Loucy (cell line): ENCODE measurements around the gene SERPINB1.

Source experiments
- H2AFZ ChIP-seq: fragments of 200-600 bp; sonication (generic); 2 replicates; pipeline ENCODE4 v1.6.0; 2016; ENCODE audit warnings: antibody characterized with exemption, mild to moderate bottlenecking, low read length, moderate library complexity
- H3F3A ChIP-seq: fragments of 200-600 bp; 2 replicates; pipeline ENCODE4 v1.6.0; 2016; ENCODE audit warnings: antibody characterized with exemption, low read depth, mild to moderate bottlenecking
- H3K27me3 ChIP-seq: fragments of 200-600 bp; sonication (generic); 2 replicates; pipeline ENCODE4 v1.6.1; 2014; ENCODE audit warnings: low read length, mild to moderate bottlenecking; ENCODE audit not compliant: insufficient read depth, poor library complexity, severe bottlenecking
- H3K36me3 ChIP-seq: fragments of 200-600 bp; sonication (generic); 2 replicates; pipeline ENCODE4 v1.6.1; 2016; ENCODE audit warnings: low read length; ENCODE audit not compliant: insufficient read depth
- H3K4me1 ChIP-seq: fragments of 200-600 bp; sonication (generic); 2 replicates; pipeline ENCODE4 v1.5.1; 2014; ENCODE audit warnings: low read length, mild to moderate bottlenecking; ENCODE audit not compliant: insufficient read depth, poor library complexity, severe bottlenecking
- H3K4me2 ChIP-seq: fragments of 200-600 bp; sonication (generic); 2 replicates; pipeline ENCODE4 v1.6.0; 2014; ENCODE audit warnings: antibody characterized with exemption, low read length, low read depth, mild to moderate bottlenecking; ENCODE audit not compliant: poor library complexity, severe bottlenecking
- H3K4me3 ChIP-seq: fragments of 200-600 bp; sonication (generic); 2 replicates; pipeline ENCODE4 v1.5.1; 2014; ENCODE audit warnings: low read length, mild to moderate bottlenecking, mixed read lengths; ENCODE audit not compliant: poor library complexity, severe bottlenecking
- H3K79me2 ChIP-seq: fragments of 200-600 bp; sonication (generic); 2 replicates; pipeline ENCODE4 v1.6.1; 2014; ENCODE audit warnings: low read length; ENCODE audit not compliant: insufficient read depth
- H3K9ac ChIP-seq: fragments of 200-600 bp; sonication (generic); 2 replicates; pipeline ENCODE4 v1.6.0; 2014; ENCODE audit warnings: mild to moderate bottlenecking, low read depth, low read length, moderate library complexity; ENCODE audit not compliant: poor library complexity, severe bottlenecking
- H3K9me2 ChIP-seq: fragments of 200-600 bp; sonication (generic); replicated peaks from 2 replicates; pipeline ENCODE4 v1.6.1; 2016; ENCODE audit warnings: low read depth, low read length, mixed read lengths
- H3K9me3 ChIP-seq: fragments of 200-600 bp; sonication (generic); 2 replicates; pipeline ENCODE4 v1.6.1; 2014; ENCODE audit warnings: mild to moderate bottlenecking, antibody characterized with exemption, low read length, low read depth; ENCODE audit not compliant: insufficient read depth
- H4K20me1 ChIP-seq: fragments of 200-600 bp; sonication (generic); 2 replicates; pipeline ENCODE4 v1.6.0; 2014; ENCODE audit warnings: antibody characterized with exemption, low read length, mild to moderate bottlenecking; ENCODE audit not compliant: insufficient read depth, poor library complexity, severe bottlenecking
- EZH2phosphoT487 ChIP-seq: fragments of 200-600 bp; IDR thresholded peaks from 2 replicates; pipeline ENCODE4 v1.6.1; 2018; ENCODE audit warnings: antibody characterized with exemption, mild to moderate bottlenecking, moderate library complexity, borderline replicate concordance
- TF ChIP-seq, protein P1 (sequence below): fragments of 200-600 bp; sonication (generic); conservative IDR thresholded peaks from 2 replicates; pipeline ENCODE4 v1.5.1; 2014; ENCODE audit warnings: mild to moderate bottlenecking, antibody characterized with exemption, low read length

The SERPINB1 gene

DNA sequence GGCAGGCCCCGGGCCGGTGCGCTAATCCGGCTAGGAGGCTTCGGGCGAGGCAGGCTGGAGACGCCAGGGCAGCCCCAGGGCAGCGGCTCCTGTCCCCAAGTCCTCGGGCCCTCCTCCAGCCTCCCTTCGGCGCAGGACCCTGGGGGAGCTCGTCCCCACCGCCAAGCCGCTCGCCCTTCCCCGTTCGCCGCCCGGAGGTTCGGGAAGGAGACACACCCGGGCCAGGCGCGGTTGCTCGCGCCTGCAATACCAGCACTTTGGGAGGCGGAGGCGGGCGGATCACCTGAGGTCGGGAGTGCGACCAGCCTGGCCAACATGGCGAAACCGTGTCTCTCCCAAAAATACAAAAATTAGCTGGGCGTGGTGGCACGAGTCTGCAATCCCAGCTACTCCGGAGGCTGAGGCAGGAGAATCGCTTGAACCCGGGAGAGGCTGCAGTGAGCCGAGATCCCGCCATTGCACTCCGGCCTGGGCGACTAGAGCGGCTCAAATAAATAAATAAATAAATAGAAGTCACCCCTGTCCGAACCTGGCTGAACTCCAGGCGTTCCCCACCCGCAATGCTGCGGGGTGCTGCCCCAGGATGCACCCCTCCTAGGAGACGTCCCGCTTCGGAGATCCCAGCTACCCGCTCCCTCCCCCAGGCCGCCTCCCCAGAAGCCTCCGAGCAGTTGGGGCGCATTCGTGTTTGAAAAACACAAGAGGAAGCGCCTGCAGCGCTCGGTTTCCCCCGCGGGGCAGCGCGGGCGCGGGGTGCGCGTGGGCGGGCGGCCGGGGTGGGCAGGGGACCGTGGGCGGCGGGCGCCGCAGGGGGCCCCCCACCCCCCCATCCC is 33.9 kb upstream of the SERPINB1 start:
- no peak for TF ChIP-seq EZH2phosphoT487
- TF ChIP-seq, protein P1, sequence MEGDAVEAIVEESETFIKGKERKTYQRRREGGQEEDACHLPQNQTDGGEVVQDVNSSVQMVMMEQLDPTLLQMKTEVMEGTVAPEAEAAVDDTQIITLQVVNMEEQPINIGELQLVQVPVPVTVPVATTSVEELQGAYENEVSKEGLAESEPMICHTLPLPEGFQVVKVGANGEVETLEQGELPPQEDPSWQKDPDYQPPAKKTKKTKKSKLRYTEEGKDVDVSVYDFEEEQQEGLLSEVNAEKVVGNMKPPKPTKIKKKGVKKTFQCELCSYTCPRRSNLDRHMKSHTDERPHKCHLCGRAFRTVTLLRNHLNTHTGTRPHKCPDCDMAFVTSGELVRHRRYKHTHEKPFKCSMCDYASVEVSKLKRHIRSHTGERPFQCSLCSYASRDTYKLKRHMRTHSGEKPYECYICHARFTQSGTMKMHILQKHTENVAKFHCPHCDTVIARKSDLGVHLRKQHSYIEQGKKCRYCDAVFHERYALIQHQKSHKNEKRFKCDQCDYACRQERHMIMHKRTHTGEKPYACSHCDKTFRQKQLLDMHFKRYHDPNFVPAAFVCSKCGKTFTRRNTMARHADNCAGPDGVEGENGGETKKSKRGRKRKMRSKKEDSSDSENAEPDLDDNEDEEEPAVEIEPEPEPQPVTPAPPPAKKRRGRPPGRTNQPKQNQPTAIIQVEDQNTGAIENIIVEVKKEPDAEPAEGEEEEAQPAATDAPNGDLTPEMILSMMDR: no peak
- Histone ChIP-seq H3K9me3 (no peaks in the 10 kb centered on the region), H3F3A (no peaks in the 10 kb centered on the region), H3K4me2 (no peak overlapping the region), H3K36me3 (no peaks in the 10 kb centered on the region), H3K9ac (no peak overlapping the region), H2AFZ (no peak overlapping the region), H3K9me2 (no peaks in the 10 kb centered on the region), H3K4me1 (no peaks in the 10 kb centered on the region), H4K20me1 (no peaks in the 10 kb centered on the region), H3K4me3 (no peak overlapping the region), H3K79me2 (no peaks in the 10 kb centered on the region), H3K27me3 (no peaks in the 10 kb centered on the region)

DNA sequence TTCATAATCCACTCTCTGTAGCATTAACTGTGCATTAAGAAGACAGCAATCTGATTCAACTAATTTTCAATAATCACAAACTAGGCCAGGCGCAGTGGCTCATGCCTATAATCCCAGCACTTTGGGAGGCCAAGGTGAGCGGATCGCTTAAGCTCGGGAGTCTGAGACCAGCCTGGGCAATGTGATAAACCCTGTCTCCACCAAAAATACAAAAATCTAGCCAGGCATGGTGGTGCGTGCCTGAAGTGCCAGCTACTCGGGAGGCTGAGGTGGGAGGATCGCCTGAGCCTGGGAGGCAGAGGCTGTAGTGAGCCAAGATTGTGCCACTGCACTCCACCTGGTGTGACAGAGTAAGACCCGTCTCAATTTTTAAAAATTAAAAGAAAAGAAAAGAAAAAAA is 32.0 kb upstream of the SERPINB1 start:
- H3K9me2 ChIP-seq: no peaks in the 10 kb centered on the region
- TF ChIP-seq, protein P1: no peak
- no peak for TF ChIP-seq EZH2phosphoT487
- no peaks in the 10 kb centered on the region for H3K4me1 ChIP-seq
- H3K79me2 ChIP-seq: no peaks in the 10 kb centered on the region
- H3K4me2 ChIP-seq: no peak overlapping the region
- no peaks in the 10 kb centered on the region for H3K36me3 ChIP-seq
- no peaks in the 10 kb centered on the region for H3K9me3 ChIP-seq
- H3K27me3 ChIP-seq: no peaks in the 10 kb centered on the region
- no peak overlapping the region for H2AFZ ChIP-seq
- H4K20me1 ChIP-seq: no peaks in the 10 kb centered on the region
- H3K4me3 ChIP-seq: no peak overlapping the region
- H3K9ac ChIP-seq: no peak overlapping the region
- no peaks in the 10 kb centered on the region for H3F3A ChIP-seq

GRCh38 chr6:2872423-2873358 is 31.0 kb upstream of the SERPINB1 start:
- TF ChIP-seq, protein P1: no peak
- TF ChIP-seq EZH2phosphoT487: no peak
- no peak overlapping the region for H3K4me3 ChIP-seq
- H3K9me3 ChIP-seq: no peaks in the 10 kb centered on the region
- no peaks in the 10 kb centered on the region for H3K9me2 ChIP-seq
- H3K9ac ChIP-seq: no peak overlapping the region
- no peak overlapping the region for H3K4me2 ChIP-seq
- no peaks in the 10 kb centered on the region for H3K27me3 ChIP-seq
- no peaks in the 10 kb centered on the region for H3K79me2 ChIP-seq
- no peaks in the 10 kb centered on the region for H3F3A ChIP-seq
- H3K36me3 ChIP-seq: no peaks in the 10 kb centered on the region
- H3K4me1 ChIP-seq: no peaks in the 10 kb centered on the region
- H2AFZ ChIP-seq: no peak overlapping the region
- no peaks in the 10 kb centered on the region for H4K20me1 ChIP-seq
